ENCODE results near the gene ECT2L.

The ECT2L gene

GRCh38 chr6:138803861-138804260 is 8.0 kb downstream of the ECT2L start:
- no peak for DNase-seq (ENCODE audit: low read depth in 2 of 2)

- DNase-seq (ENCODE audit: low read depth in 2 of 2) = no peak
Measured at GRCh38 chr6:138805016-138805765, 9.3 kb downstream of the ECT2L start.

- no peak for DNase-seq (ENCODE audit: low read depth in 2 of 2)
Measured at GRCh38 chr6:138806889-138807288, 11.0 kb downstream of the ECT2L start.

- DNase-seq (ENCODE audit: low read depth in 2 of 2) = no peak
Measured at GRCh38 chr6:138809677-138810076, 13.8 kb downstream of the ECT2L start.

GRCh38 chr6:138811866-138812265 is 16.0 kb downstream of the ECT2L start:
- DNase-seq (ENCODE audit: low read depth in 2 of 2) = no peak

GRCh38 chr6:138814179-138814834 is 18.4 kb downstream of the ECT2L start:
- no peak for DNase-seq (ENCODE audit: low read depth in 2 of 2)

- no peak for DNase-seq (ENCODE audit: low read depth in 2 of 2)
Measured at GRCh38 chr6:138815221-138815620, 19.3 kb downstream of the ECT2L start.

- DNase-seq (ENCODE audit: low read depth in 2 of 2) = no peak
Measured at GRCh38 chr6:138815797-138816528, 20.1 kb downstream of the ECT2L start.

GRCh38 chr6:138817799-138818198 is 21.9 kb downstream of the ECT2L start:
- DNase-seq (ENCODE audit: low read depth in 2 of 2) = no peak

- DNase-seq (ENCODE audit: low read depth in 2 of 2) = no peak
Measured at GRCh38 chr6:138818496-138819194, 22.8 kb downstream of the ECT2L start.

- no peak for DNase-seq (ENCODE audit: low read depth in 2 of 2)
Measured at GRCh38 chr6:138821519-138821918, 25.6 kb downstream of the ECT2L start.

- DNase-seq (ENCODE audit: low read depth in 2 of 2) = no peak
Measured at GRCh38 chr6:138824482-138825144, 28.7 kb downstream of the ECT2L start.

- no peak for DNase-seq (ENCODE audit: low read depth in 2 of 2)
Measured at GRCh38 chr6:138830248-138830647, 34.4 kb downstream of the ECT2L start.

GRCh38 chr6:138832182-138832581 is 36.3 kb downstream of the ECT2L start:
- DNase-seq (ENCODE audit: low read depth in 2 of 2) = no peak

GRCh38 chr6:138833816-138834539 is 38.1 kb downstream of the ECT2L start:
- DNase-seq (ENCODE audit: low read depth in 2 of 2) = no peak

- no peak for DNase-seq (ENCODE audit: low read depth in 2 of 2)
Measured at GRCh38 chr6:138837246-138837645, 41.4 kb downstream of the ECT2L start.

- no peak for DNase-seq (ENCODE audit: low read depth in 2 of 2)
Measured at GRCh38 chr6:138844192-138844591, 48.3 kb downstream of the ECT2L start.

- no peak for DNase-seq (ENCODE audit: low read depth in 2 of 2)
Measured at GRCh38 chr6:138847884-138848283, 52.0 kb downstream of the ECT2L start.

GRCh38 chr6:138848461-138848860 is 52.6 kb downstream of the ECT2L start:
- DNase-seq (ENCODE audit: low read depth in 2 of 2) = no peak

GRCh38 chr6:138849791-138850190 is 53.9 kb downstream of the ECT2L start:
- no peak for DNase-seq (ENCODE audit: low read depth in 2 of 2)

- DNase-seq (ENCODE audit: low read depth in 2 of 2) = no peak
Measured at GRCh38 chr6:138856654-138857053, 60.8 kb downstream of the ECT2L start.
